Measurements from ENCODE around the gene SLC3A2. TPM values are rescaled to one million over a fixed set of nuclear protein-coding genes. Genes with fewer than 3 reads are reported as not detected.

Gene SLC3A2
- total RNA-seq, 8 experiments from 2014 or later, result 97.8 to 428 (median 211) TPM

GRCh38 chr11:62889484-62890437, 9.1 kb downstream of the SLC3A2 start:
- 42 to 90% (median 60%) methylated on average over 1 to 5 of the region's 11 CpGs; no CpG with 5 or more reads in 2 of the 10 experiments for WGBS, 10 experiments
- H3K4me3 ChIP-seq, result no peak overlapping the region
- H3K27ac ChIP-seq, result no peak overlapping the region
- in situ Hi-C loops (cut with MboI; ENCODE audit: low pct_unique_long_range_greater_than_20kb in 2 of 9, low sequenced_read_pairs in 9 of 9, unreplicated experiment in 9 of 9), result loop anchor here in 1 of 9 experiments (25.0 kb wide), 1 partner anchor 502 kb away; no protein-coding TSS in a partner anchor
- peaks cover 28 to 30% of the 10 kb centered on the region in 2 donors for H3K4me1 ChIP-seq (replicated peaks in 1 of 2)
- ATAC-seq (replicated peaks in 6 of 8), result peak; percentile 7 to 46 (median 23)

GRCh38 chr11:62892077-62892922, 11.6 kb downstream of the SLC3A2 start:
- peaks cover 6 to 17% of the 10 kb centered on the region in 2 donors for H3K4me1 ChIP-seq (replicated peaks in 1 of 2)
- in situ Hi-C loops (cut with MboI; ENCODE audit: low pct_unique_long_range_greater_than_20kb in 2 of 9, low sequenced_read_pairs in 9 of 9, unreplicated experiment in 9 of 9), result loop anchor here in 1 of 9 experiments (25.0 kb wide), 1 partner anchor 505 kb away; no protein-coding TSS in a partner anchor
- H3K27ac ChIP-seq, result no peak overlapping the region
- whole genome bisulfite sequencing, 10 experiments, result 67 to 100% (median 93%) methylated on average over 3 to 7 of the region's 10 CpGs; no CpG with 5 or more reads in 3 of the 10 experiments
- ATAC-seq (replicated peaks in 6 of 8), result peak in 4 of 8 experiments; percentile 3 to 16 (median 8)
- no peak overlapping the region for H3K4me3 ChIP-seq

- peaks cover 0 to 4% of the 10 kb centered on the region in 2 donors for H3K4me1 ChIP-seq (replicated peaks in 1 of 2)
- H3K27ac ChIP-seq, result no peak overlapping the region
- ATAC-seq (replicated peaks in 6 of 8), result no peak
- no peak overlapping the region for H3K4me3 ChIP-seq
- in situ Hi-C loops (cut with MboI; ENCODE audit: low pct_unique_long_range_greater_than_20kb in 2 of 9, low sequenced_read_pairs in 9 of 9, unreplicated experiment in 9 of 9), result loop anchor here in 1 of 9 experiments (25.0 kb wide), 1 partner anchor 508 kb away; no protein-coding TSS in a partner anchor
- WGBS, 10 experiments, result 0 to 100% (median 100%) methylated on average over 1 to 2 of the region's 6 CpGs; no CpG with 5 or more reads in 5 of the 10 experiments
Observed at GRCh38 chr11:62895501-62895900, 14.8 kb downstream of the SLC3A2 start.

GRCh38 chr11:62896049-62896448, 15.4 kb downstream of the SLC3A2 start:
- Histone ChIP-seq H3K4me3 (no peak overlapping the region), H3K27ac (no peak overlapping the region), H3K4me1 (replicated peaks in 1 of 2) (peaks cover 0 to 4% of the 10 kb centered on the region in 2 donors)
- no peak for ATAC-seq (replicated peaks in 6 of 8)
- in situ Hi-C loops (cut with MboI; ENCODE audit: low pct_unique_long_range_greater_than_20kb in 2 of 9, low sequenced_read_pairs in 9 of 9, unreplicated experiment in 9 of 9), result loop anchor here in 1 of 9 experiments (25.0 kb wide), 1 partner anchor 509 kb away; no protein-coding TSS in a partner anchor
- 0 to 100% (median 63%) methylated on average over 1 to 7 of the region's 10 CpGs; no CpG with 5 or more reads in 4 of the 10 experiments for WGBS, 10 experiments

GRCh38 chr11:62897311-62897710, 16.6 kb downstream of the SLC3A2 start:
- H3K4me3 ChIP-seq, result no peak overlapping the region
- H3K27ac ChIP-seq, result no peak overlapping the region
- WGBS, 10 experiments, result 0 to 50% (median 20%) methylated on average over 1 to 2 of the region's 2 CpGs; no CpG with 5 or more reads in 4 of the 10 experiments
- ATAC-seq (replicated peaks in 6 of 8), result peak in 2 of 8 experiments; percentile 17 to 26
- H3K4me1 ChIP-seq (replicated peaks in 1 of 2), result peaks cover 0 to 4% of the 10 kb centered on the region in 2 donors
- in situ Hi-C loops (cut with MboI; ENCODE audit: low pct_unique_long_range_greater_than_20kb in 2 of 9, low sequenced_read_pairs in 9 of 9, unreplicated experiment in 9 of 9), result loop anchor here in 1 of 9 experiments (25.0 kb wide), 1 partner anchor 510 kb away; no protein-coding TSS in a partner anchor

- Histone ChIP-seq H3K4me1 (replicated peaks in 1 of 2) (peaks cover 0 to 4% of the 10 kb centered on the region in 2 donors), H3K4me3 (no peak overlapping the region), H3K27ac (no peak overlapping the region)
- in situ Hi-C loops (cut with MboI; ENCODE audit: low pct_unique_long_range_greater_than_20kb in 2 of 9, low sequenced_read_pairs in 9 of 9, unreplicated experiment in 9 of 9), result loop anchor here in 1 of 9 experiments (25.0 kb wide), 1 partner anchor 511 kb away; no protein-coding TSS in a partner anchor
- ATAC-seq (replicated peaks in 6 of 8), result no peak
Observed at GRCh38 chr11:62898027-62898426, 17.3 kb downstream of the SLC3A2 start.

GRCh38 chr11:62902932-62903331, 22.2 kb downstream of the SLC3A2 start:
- ATAC-seq (replicated peaks in 6 of 8), result no peak
- no peak overlapping the region for H3K27ac ChIP-seq
- in situ Hi-C loops (cut with MboI; ENCODE audit: low pct_unique_long_range_greater_than_20kb in 2 of 9, low sequenced_read_pairs in 9 of 9, unreplicated experiment in 9 of 9), result loop anchor here in 8 of 9 experiments (10.0 to 25.0 kb wide), 4 partner anchors 122 to 759 kb away; partner anchors contain the start of gene ATL3 (in 1 of the 8)
- no peaks in the 10 kb centered on the region for H3K4me1 ChIP-seq (replicated peaks in 1 of 2)
- no peak overlapping the region for H3K4me3 ChIP-seq
- 0 to 100% (median 25%) methylated on average over 1 of the region's 1 CpG; no CpG with 5 or more reads in 3 of the 10 experiments for WGBS, 10 experiments

- no peak overlapping the region for H3K27ac ChIP-seq
- no peak for ATAC-seq (replicated peaks in 6 of 8)
- H3K4me3 ChIP-seq, result no peak overlapping the region
- no peaks in the 10 kb centered on the region for H3K4me1 ChIP-seq (replicated peaks in 1 of 2)
- WGBS, 10 experiments, result 0 to 80% (median 35%) methylated on average over 1 to 3 of the region's 3 CpGs; no CpG with 5 or more reads in 2 of the 10 experiments
- in situ Hi-C loops (cut with MboI; ENCODE audit: low pct_unique_long_range_greater_than_20kb in 2 of 9, low sequenced_read_pairs in 9 of 9, unreplicated experiment in 9 of 9), result loop anchor here in 8 of 9 experiments (5.0 to 25.0 kb wide), 5 partner anchors 117 to 757 kb away; partner anchors contain the start of gene ATL3 (in 1 of the 8)
Observed at GRCh38 chr11:62905296-62905695, 24.6 kb downstream of the SLC3A2 start.

- H3K27ac ChIP-seq, result no peak overlapping the region
Observed at GRCh38 chr11:62905927-62906531, 25.3 kb downstream of the SLC3A2 start.

GRCh38 chr11:62908468-62909072, 27.9 kb downstream of the SLC3A2 start:
- no peak overlapping the region for H3K27ac ChIP-seq
- H3K4me3 ChIP-seq, result no peak overlapping the region
- ATAC-seq (replicated peaks in 6 of 8), result peak in 3 of 8 experiments; percentile 6 to 26 (median 12)
- in situ Hi-C loops (cut with MboI; ENCODE audit: low pct_unique_long_range_greater_than_20kb in 2 of 9, low sequenced_read_pairs in 9 of 9, unreplicated experiment in 9 of 9), result loop anchor here in 8 of 9 experiments (5.0 to 25.0 kb wide), 5 partner anchors 114 to 754 kb away; partner anchors contain the start of gene ATL3 (in 1 of the 8)
- WGBS, 10 experiments, result 33 to 90% (median 80%) methylated on average over 1 to 2 of the region's 9 CpGs; no CpG with 5 or more reads in 6 of the 10 experiments
- no peaks in the 10 kb centered on the region for H3K4me1 ChIP-seq (replicated peaks in 1 of 2)

More at GRCh38 chr11:62905927-62906531, 25.3 kb downstream of the SLC3A2 start:
- peak; percentile 54 to 95 (median 90) for ATAC-seq (replicated peaks in 6 of 8)
- Histone ChIP-seq H3K4me1 (replicated peaks in 1 of 2) (no peaks in the 10 kb centered on the region), H3K4me3 (no peak overlapping the region)
- WGBS, 10 experiments, result 0 to 15% (median 1%) methylated on average over 2 to 9 of the region's 14 CpGs; no CpG with 5 or more reads in 4 of the 10 experiments
- in situ Hi-C loops (cut with MboI; ENCODE audit: low pct_unique_long_range_greater_than_20kb in 2 of 9, low sequenced_read_pairs in 9 of 9, unreplicated experiment in 9 of 9), result loop anchor here in 8 of 9 experiments (5.0 to 25.0 kb wide), 5 partner anchors 116 to 756 kb away; partner anchors contain the start of gene ATL3 (in 1 of the 8)

All from motor neuron (in vitro differentiated cells).